Measurements from ENCODE around the gene IKZF1.
A peak's percentile ranks its signal among the peaks of the same experiment; 100 is the strongest.

The IKZF1 gene

GRCh38 chr7:50415844-50416364 lies 111.4 kb downstream of the IKZF1 start:
- H3K27me3 ChIP-seq (ENCODE audit: insufficient read depth, poor library complexity, severe bottlenecking) = no peaks in the 10 kb centered on the region
- DNase-seq (ENCODE audit: low spot score) = no peak

DNA sequence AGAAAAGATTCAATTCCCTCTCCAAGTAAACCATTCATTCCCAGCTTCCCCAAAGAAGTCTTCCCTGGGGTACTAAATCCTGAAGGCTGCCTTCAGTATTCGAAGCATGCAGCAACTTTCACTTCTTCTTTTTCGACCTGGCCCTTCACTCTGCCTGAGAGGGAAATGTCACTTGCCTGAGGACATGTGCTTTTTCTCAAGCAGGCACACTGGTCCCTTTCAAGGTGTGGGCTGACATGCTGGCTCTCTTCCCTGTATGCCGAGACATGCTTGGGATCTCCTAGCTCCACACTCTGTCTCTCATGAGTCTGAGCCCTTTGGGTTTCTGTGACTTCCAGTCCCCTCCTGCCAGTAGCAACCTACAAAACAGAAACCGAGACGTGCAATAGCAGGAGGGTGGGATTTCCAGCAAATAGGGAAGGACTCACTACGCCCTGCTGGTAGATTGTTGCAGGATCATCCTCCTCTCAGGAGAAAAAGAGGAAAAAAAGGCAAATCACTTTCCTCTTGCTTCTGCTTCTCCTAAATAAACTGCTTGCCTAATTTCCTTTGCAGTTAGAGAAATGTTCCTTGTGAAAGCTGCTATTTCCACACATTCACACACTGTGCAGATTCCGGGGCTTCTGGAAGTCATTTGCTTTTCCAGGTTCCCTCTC lies 112.1 kb downstream of the IKZF1 start:
- H3K36me3 ChIP-seq (ENCODE audit: low read depth) = no peaks in the 10 kb centered on the region
- no peaks in the 10 kb centered on the region for H3K27me3 ChIP-seq (ENCODE audit: insufficient read depth, poor library complexity, severe bottlenecking)
- H3K9me3 ChIP-seq (ENCODE audit: severe bottlenecking) = no peaks in the 10 kb centered on the region
- no peak overlapping the region for H3K27ac ChIP-seq (ENCODE audit: poor library complexity, severe bottlenecking)
- DNase-seq (ENCODE audit: low spot score) (no peak), ATAC-seq (ENCODE audit: low read depth) (no peak)
- no peak for TF ChIP-seq CTCF (IDR thresholded peaks at IDR 0.05; ENCODE audit: poor library complexity, severe bottlenecking)
- H3K4me1 ChIP-seq (ENCODE audit: insufficient read depth, poor library complexity, severe bottlenecking) = no peaks in the 10 kb centered on the region
- H3K4me3 ChIP-seq (ENCODE audit: severe bottlenecking) = no peak overlapping the region

More at GRCh38 chr7:50415844-50416364, 111.4 kb downstream of the IKZF1 start:
- Histone ChIP-seq H3K9me3 (ENCODE audit: severe bottlenecking) (no peaks in the 10 kb centered on the region), H3K4me3 (ENCODE audit: severe bottlenecking) (no peak overlapping the region), H3K36me3 (ENCODE audit: low read depth) (no peaks in the 10 kb centered on the region), H3K4me1 (ENCODE audit: insufficient read depth, poor library complexity, severe bottlenecking) (no peaks in the 10 kb centered on the region), H3K27ac (ENCODE audit: poor library complexity, severe bottlenecking) (no peak overlapping the region)
- no peak for TF ChIP-seq CTCF (IDR thresholded peaks at IDR 0.05; ENCODE audit: poor library complexity, severe bottlenecking)
- ATAC-seq (ENCODE audit: low read depth) = no peak

GRCh38 chr7:50418086-50418515 lies 113.6 kb downstream of the IKZF1 start:
- no peaks in the 10 kb centered on the region for H3K9me3 ChIP-seq (ENCODE audit: severe bottlenecking)
- H3K27ac ChIP-seq (ENCODE audit: poor library complexity, severe bottlenecking) = no peak overlapping the region
- no peak overlapping the region for H3K4me3 ChIP-seq (ENCODE audit: severe bottlenecking)
- no peaks in the 10 kb centered on the region for H3K4me1 ChIP-seq (ENCODE audit: insufficient read depth, poor library complexity, severe bottlenecking)
- peak; percentile 91 for TF ChIP-seq CTCF (IDR thresholded peaks at IDR 0.05; ENCODE audit: poor library complexity, severe bottlenecking)
- ATAC-seq (ENCODE audit: low read depth) = peak; percentile 99
- no peaks in the 10 kb centered on the region for H3K36me3 ChIP-seq (ENCODE audit: low read depth)
- no peaks in the 10 kb centered on the region for H3K27me3 ChIP-seq (ENCODE audit: insufficient read depth, poor library complexity, severe bottlenecking)
- no peak for DNase-seq (ENCODE audit: low spot score)

DNA sequence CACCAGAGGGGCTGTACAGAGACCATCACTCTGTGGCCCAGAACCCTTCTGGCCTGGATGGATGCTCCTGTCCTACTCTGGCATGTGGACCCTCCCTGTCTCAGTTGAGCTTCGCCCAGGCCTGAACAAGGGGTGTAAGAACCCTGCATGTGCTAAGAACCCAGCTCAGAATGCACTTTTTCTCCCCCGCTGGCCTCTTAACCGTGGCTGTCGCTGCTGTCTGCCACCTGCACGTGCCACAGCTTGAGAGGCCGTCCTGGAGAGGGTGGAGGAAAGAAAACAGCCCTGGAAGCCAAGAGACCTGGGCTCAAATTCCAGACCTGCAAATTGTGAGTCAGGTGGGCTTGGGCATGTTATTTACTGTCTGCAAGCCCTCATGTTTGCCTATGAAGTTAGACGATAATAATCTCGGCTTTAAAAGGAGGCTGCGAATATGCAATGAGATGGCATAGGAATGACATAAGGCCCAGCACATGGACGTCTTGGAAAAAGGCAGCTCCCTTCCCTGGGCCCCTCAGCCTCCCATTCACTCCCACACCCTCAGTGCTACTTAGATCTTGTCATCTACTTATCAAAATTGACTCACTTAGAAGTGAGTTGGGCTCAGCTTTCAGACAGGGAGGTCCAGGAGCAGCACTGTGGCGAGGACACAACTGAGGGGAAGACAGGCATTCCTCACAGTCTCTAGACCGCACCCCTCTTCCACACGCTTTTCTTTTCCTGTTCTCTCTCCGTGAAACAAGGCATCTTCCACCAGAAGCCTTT lies 114.2 kb downstream of the IKZF1 start:
- DNase-seq (ENCODE audit: low spot score) = no peak
- H3K4me1 ChIP-seq (ENCODE audit: insufficient read depth, poor library complexity, severe bottlenecking) = no peaks in the 10 kb centered on the region
- H3K4me3 ChIP-seq (ENCODE audit: severe bottlenecking) = no peak overlapping the region
- H3K27ac ChIP-seq (ENCODE audit: poor library complexity, severe bottlenecking) = no peak overlapping the region
- no peak for TF ChIP-seq CTCF (IDR thresholded peaks at IDR 0.05; ENCODE audit: poor library complexity, severe bottlenecking)
- ATAC-seq (ENCODE audit: low read depth) = no peak
- no peaks in the 10 kb centered on the region for H3K27me3 ChIP-seq (ENCODE audit: insufficient read depth, poor library complexity, severe bottlenecking)
- no peaks in the 10 kb centered on the region for H3K36me3 ChIP-seq (ENCODE audit: low read depth)
- no peaks in the 10 kb centered on the region for H3K9me3 ChIP-seq (ENCODE audit: severe bottlenecking)
